Epithelial cell of proximal tubule (primary cell): ENCODE data around the gene TMEM126B. TPM values are rescaled to one million over a fixed set of nuclear protein-coding genes. Genes with fewer than 3 reads are reported as not detected.

ENCODE experiments used
- DNase-seq: peaks from one replicate; pipeline ENCODE4 v3.0.0-alpha.2; 2011; ENCODE audit warnings: low read depth
- H3K4me3 ChIP-seq: 2 replicates; pipeline ENCODE4 v1.5.1; 2011; ENCODE audit warnings: low read depth, mild to moderate bottlenecking, low read length
- total RNA-seq: library from RNA; depleted of rRNA; stranded (reverse); fragments of >200 nt; gene quantifications from 2 replicates; pipeline ENCODE4 v1.2.3, GENCODE V29; 2015
- TF ChIP-seq, protein P1 (sequence below): conservative IDR thresholded peaks from 2 replicates; pipeline ENCODE4 v1.5.1; 2012; ENCODE audit warnings: low read depth, mild to moderate bottlenecking, low read length

TMEM126B gene
- total RNA-seq, 1 donor from 2014 or later = 86.8 TPM

DNA sequence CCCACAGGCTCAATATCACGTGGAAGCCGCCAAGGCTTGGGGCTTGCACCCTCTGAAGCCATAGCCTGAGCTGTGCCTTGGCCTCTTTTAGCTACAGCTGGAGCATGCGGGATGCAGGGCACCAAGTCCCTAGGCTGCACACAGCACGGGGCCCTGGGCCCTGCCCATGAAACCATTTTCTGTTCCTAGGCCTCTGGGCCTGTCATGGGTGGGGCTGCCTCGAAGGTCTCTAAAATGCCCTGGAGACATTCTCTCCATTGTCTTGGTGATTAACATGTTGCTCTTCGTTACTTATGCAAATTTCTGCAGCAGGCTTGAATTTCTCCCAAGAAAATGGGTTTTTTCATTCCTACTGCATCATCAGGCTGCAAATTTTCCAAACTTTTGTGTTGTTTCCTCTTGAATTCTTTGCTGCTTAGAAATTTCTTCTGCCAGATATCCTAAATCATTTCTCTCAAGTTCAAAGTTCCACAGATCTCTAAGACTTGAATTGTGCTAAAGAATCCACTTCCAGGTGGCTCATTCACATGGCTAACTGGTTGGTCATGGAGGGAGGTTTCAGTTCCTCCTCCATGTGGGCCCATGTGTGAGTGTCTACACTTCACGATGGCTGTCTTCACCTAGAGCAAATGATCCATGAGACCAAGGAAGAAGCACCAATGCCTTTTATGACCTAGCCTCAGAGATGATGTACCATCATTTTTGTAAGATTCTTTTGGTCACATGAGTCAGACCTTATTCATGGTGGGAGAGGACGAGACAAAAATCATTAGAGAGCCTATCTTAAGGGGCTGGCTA is 43.9 kb downstream of the TMEM126B start:
- no peak for DNase-seq
- TF ChIP-seq, protein P1, sequence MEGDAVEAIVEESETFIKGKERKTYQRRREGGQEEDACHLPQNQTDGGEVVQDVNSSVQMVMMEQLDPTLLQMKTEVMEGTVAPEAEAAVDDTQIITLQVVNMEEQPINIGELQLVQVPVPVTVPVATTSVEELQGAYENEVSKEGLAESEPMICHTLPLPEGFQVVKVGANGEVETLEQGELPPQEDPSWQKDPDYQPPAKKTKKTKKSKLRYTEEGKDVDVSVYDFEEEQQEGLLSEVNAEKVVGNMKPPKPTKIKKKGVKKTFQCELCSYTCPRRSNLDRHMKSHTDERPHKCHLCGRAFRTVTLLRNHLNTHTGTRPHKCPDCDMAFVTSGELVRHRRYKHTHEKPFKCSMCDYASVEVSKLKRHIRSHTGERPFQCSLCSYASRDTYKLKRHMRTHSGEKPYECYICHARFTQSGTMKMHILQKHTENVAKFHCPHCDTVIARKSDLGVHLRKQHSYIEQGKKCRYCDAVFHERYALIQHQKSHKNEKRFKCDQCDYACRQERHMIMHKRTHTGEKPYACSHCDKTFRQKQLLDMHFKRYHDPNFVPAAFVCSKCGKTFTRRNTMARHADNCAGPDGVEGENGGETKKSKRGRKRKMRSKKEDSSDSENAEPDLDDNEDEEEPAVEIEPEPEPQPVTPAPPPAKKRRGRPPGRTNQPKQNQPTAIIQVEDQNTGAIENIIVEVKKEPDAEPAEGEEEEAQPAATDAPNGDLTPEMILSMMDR = no peak
- no peak overlapping the region for H3K4me3 ChIP-seq

DNA sequence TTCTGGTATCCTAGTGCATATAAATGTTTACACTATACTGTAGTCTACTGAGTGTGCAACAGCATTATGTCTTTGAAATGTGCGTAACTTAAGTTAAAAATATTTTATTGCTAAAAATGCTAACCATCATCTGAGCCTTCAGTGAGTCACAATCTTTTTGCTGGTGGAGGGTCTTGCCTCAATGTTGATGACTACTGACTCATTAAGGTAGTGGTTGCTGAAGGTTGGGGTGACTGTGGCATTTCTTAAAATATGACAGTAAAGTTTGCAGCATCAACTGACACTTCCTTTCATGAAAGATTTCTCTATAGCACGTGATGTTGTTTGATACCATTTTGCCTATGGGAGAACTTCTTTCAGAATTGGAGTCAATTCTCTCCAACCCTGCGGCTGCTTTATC is 45.0 kb downstream of the TMEM126B start:
- no peak for DNase-seq
- TF ChIP-seq, protein P1 = no peak

DNA sequence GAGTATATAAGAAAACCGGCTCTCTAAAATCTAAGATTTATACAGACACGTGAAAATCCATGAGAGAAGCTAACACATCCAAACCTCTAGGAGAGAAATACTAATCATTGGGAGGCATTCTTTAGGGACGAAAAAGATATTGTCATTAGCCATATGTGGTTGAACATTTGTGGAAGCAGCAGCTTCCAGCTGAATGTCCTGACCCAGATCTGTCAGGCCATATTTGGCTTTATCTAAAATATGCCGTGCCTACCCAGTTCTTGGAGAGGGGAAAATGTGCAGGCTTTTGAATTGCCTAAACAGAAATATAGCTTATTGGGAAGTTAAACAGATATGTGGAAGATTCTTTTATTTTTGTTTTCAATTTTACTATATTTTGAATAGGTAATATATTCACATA is 51.2 kb downstream of the TMEM126B start:
- TF ChIP-seq, protein P1 = no peak
- H3K4me3 ChIP-seq = no peak overlapping the region
- no peak for DNase-seq

More for the DNA sequence above, 45.0 kb downstream of the TMEM126B start:
- no peak overlapping the region for H3K4me3 ChIP-seq

DNA sequence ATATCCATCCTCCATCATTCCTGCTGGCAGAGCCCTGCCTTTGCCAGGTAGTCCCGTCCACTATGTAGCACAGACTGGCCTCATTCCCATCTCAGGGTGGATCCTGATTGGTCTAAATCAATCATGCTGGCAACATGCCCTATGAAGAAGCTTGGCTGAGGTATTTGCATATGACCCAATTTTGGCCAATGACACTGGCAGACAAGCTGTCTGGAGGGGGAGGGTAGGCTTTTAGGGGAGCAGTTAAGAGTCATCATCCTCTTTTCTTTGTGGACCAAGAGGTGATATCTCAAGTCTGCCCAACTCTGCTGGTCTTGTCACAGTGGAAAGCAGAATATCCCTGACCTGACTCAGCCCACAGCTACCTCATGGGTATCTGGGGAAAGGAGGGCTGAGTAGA is 52.5 kb downstream of the TMEM126B start:
- TF ChIP-seq, protein P1 = no peak
- no peak overlapping the region for H3K4me3 ChIP-seq
- DNase-seq = no peak

DNA sequence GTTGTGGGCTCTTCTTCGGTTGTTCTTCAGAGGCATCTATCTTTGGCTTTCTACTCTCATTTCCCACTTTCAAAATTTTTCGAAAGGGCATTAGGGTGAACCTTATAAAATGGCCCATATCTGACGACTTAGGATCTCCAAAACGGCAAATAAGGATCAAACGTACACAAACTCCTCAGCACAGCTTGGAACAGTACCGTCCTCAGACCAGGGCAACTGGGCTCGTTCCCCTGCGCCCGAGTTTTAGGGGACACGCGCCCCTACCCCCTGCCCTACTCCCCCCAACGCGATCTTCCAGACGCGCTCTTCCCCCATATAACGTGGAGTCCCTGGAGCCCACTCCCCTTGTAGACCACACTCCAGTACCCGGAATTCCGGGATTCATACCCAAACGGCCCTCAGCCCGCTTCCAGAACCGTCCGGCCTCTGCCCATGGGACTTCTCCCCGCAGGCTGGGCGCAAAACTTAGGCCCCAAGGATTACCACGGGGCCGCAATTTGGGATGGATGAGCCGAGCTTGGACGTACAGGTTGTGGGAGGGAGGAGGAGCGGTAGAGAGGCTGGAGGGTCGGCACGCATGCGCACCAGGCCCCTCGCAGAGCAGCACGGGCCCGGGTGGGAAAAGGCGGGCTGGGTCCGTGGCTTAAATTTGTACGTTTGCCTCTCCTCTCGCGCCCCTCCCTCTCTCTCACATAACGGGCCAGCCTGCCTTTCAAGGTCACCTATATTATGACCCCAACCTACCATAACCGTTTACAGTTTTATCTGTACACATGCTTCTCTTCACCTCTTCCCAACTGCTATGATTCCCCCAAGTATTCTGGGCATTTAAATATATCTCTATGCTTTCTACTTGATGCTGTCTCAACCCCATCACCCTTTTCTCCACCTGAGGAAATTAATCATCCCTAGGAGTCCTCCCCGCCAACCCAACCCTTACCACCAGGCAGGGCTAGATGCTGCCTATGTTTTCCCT is 54.2 kb downstream of the TMEM126B start:
- no peak for DNase-seq
- peak overlapping the region; percentile 76 for H3K4me3 ChIP-seq
- TF ChIP-seq, protein P1 = no peak

DNA sequence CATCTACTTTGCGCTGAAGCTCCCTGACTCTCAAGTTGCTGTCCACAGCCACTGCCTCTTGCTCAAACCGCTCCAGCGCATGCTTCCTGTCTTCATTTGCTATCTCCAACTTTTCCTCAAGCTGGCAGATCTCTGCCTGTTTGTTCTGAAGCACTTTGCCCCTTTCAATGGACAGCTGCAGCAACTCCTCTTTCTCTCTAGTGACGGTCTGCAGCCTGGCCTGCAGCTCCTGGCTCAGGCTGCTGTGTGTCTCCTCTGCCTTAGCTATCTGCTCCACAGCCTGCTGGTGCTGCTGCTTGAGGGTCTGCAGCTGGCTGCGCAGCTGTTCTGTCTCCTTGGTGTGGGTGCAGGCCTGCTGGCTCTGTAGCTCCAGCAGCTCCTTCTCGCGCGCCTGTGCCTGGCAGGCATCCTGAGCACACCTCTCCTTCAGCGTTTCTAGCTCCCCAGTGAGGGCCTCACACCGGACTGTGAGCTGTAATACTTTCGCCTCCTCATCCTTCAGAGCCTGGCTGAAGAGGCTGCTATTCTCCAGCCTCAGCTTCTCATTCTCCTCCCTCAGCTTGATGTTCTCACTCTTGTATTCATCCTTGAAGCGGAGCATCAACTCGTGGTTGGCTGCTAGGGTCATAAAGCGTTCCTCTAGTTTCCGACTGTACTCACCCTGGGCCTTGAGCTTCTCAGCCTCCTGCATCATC is 56.9 kb downstream of the TMEM126B start:
- no peak for DNase-seq
- peak overlapping the region; percentile 56 for H3K4me3 ChIP-seq
- TF ChIP-seq, protein P1 = no peak
